ENCODE measurements around the gene UBE2E2.

- TF ChIP-seq, protein P1, sequence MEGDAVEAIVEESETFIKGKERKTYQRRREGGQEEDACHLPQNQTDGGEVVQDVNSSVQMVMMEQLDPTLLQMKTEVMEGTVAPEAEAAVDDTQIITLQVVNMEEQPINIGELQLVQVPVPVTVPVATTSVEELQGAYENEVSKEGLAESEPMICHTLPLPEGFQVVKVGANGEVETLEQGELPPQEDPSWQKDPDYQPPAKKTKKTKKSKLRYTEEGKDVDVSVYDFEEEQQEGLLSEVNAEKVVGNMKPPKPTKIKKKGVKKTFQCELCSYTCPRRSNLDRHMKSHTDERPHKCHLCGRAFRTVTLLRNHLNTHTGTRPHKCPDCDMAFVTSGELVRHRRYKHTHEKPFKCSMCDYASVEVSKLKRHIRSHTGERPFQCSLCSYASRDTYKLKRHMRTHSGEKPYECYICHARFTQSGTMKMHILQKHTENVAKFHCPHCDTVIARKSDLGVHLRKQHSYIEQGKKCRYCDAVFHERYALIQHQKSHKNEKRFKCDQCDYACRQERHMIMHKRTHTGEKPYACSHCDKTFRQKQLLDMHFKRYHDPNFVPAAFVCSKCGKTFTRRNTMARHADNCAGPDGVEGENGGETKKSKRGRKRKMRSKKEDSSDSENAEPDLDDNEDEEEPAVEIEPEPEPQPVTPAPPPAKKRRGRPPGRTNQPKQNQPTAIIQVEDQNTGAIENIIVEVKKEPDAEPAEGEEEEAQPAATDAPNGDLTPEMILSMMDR (conservative IDR thresholded peaks at IDR 0.05 in 1 of 2, IDR thresholded peaks at IDR 0.05 in 1 of 2; ENCODE audit: extremely low read depth in 1 of 2, insufficient read depth in 1 of 2, low read depth in 1 of 2, low read length in 2 of 2): no peak
- TF ChIP-seq EZH2 (IDR thresholded peaks at IDR 0.05; ENCODE audit: borderline replicate concordance, low read length): no peak
Observed at GRCh38 chr3:23256741-23257435, 53.8 kb downstream of the UBE2E2 start.
